Large intestine (tissue), 3 donors: ENCODE results near the gene EDIL3. TPM values are rescaled to one million over a fixed set of nuclear protein-coding genes. Genes with fewer than 3 reads are reported as not detected.

Experiments
- DNase-seq, 2 donors: peaks; one replicate each; pipeline versions ENCODE4 v3.0.0 to v3.0.0-alpha.2; 2013
- H3K27ac ChIP-seq: one replicate; pipeline ENCODE4 v1.5.1; 2013; ENCODE audit warnings: low read length
- H3K27me3 ChIP-seq: 2 replicates; pipeline ENCODE4 v1.6.1; 2013; ENCODE audit warnings: low read length; ENCODE audit not compliant: control insufficient read depth, insufficient read depth
- H3K36me3 ChIP-seq: 2 replicates; pipeline ENCODE4 v1.6.1; 2013; ENCODE audit warnings: low read length; ENCODE audit not compliant: control insufficient read depth, insufficient read depth
- H3K4me1 ChIP-seq: one replicate; pipeline ENCODE4 v1.6.1; 2013; ENCODE audit warnings: low read length; ENCODE audit not compliant: control insufficient read depth, insufficient read depth
- H3K4me3 ChIP-seq: one replicate; pipeline ENCODE4 v1.5.1; 2013; ENCODE audit warnings: low read length
- H3K9me3 ChIP-seq: one replicate; pipeline ENCODE4 v1.6.1; 2013; ENCODE audit warnings: mild to moderate bottlenecking, low read depth, low read length, moderate library complexity; ENCODE audit not compliant: control insufficient read depth
- WGBS: methylation state at CpG from one replicate; pipeline ENCODE4 v1.1.5; 2013; ENCODE audit warnings: low lambda C conversion rate; ENCODE audit not compliant: insufficient coverage; 5-methylcytosine and 5-hydroxymethylcytosine counted together
- polyA plus RNA-seq: library from polyadenylated mRNA; unstranded; fragments of 120-200 nt; gene quantifications from one replicate; pipeline ENCODE4 v1.2.1, GENCODE V29; 2013

The EDIL3 gene
- polyA plus RNA-seq, 1 donor: 31.2 TPM

- no peak overlapping the region for H3K27ac ChIP-seq
- no peaks in the 10 kb centered on the region for H3K9me3 ChIP-seq
- no peak for DNase-seq
- no peaks in the 10 kb centered on the region for H3K27me3 ChIP-seq
- no peaks in the 10 kb centered on the region for H3K4me1 ChIP-seq
- no peaks in the 10 kb centered on the region for H3K36me3 ChIP-seq
- H3K4me3 ChIP-seq: no peak overlapping the region
- WGBS: 100% methylated on average over 1 of the region's 1 CpG
Observed at GRCh38 chr5:83942155-83942554, 442.5 kb downstream of the EDIL3 start.

- no peaks in the 10 kb centered on the region for H3K9me3 ChIP-seq
- no peaks in the 10 kb centered on the region for H3K27me3 ChIP-seq
- no peaks in the 10 kb centered on the region for H3K36me3 ChIP-seq
- no CpG with 5 or more reads among the region's 1 CpG for WGBS
- no peak for DNase-seq
- no peak overlapping the region for H3K4me3 ChIP-seq
- no peak overlapping the region for H3K27ac ChIP-seq
- H3K4me1 ChIP-seq: no peaks in the 10 kb centered on the region
Observed at GRCh38 chr5:83937837-83938236, 446.8 kb downstream of the EDIL3 start.

GRCh38 chr5:83931969-83932368 is 452.7 kb downstream of the EDIL3 start:
- Histone ChIP-seq H3K9me3 (no peaks in the 10 kb centered on the region), H3K27ac (no peak overlapping the region), H3K27me3 (peaks cover 2% of the 10 kb centered on the region), H3K4me3 (no peak overlapping the region), H3K36me3 (no peaks in the 10 kb centered on the region), H3K4me1 (no peaks in the 10 kb centered on the region)
- no peak for DNase-seq

- no peaks in the 10 kb centered on the region for H3K36me3 ChIP-seq
- no peak overlapping the region for H3K27ac ChIP-seq
- H3K4me1 ChIP-seq: no peaks in the 10 kb centered on the region
- H3K4me3 ChIP-seq: no peak overlapping the region
- H3K9me3 ChIP-seq: no peaks in the 10 kb centered on the region
- DNase-seq: peak in 1 of 2 donors; percentile 26
- peaks cover 2% of the 10 kb centered on the region for H3K27me3 ChIP-seq
- WGBS: 21% methylated on average over 2 of the region's 4 CpGs
Observed at GRCh38 chr5:83927140-83927733, 457.4 kb downstream of the EDIL3 start.

- peak in 1 of 2 donors; percentile 33 for DNase-seq
- Histone ChIP-seq H3K36me3 (no peaks in the 10 kb centered on the region), H3K27me3 (peaks cover 2% of the 10 kb centered on the region), H3K4me1 (no peaks in the 10 kb centered on the region), H3K27ac (no peak overlapping the region), H3K9me3 (no peaks in the 10 kb centered on the region), H3K4me3 (no peak overlapping the region)
- no CpG with 5 or more reads among the region's 3 CpGs for WGBS
Observed at GRCh38 chr5:83925955-83926337, 458.7 kb downstream of the EDIL3 start.

GRCh38 chr5:83925321-83925954 is 459.2 kb downstream of the EDIL3 start:
- Histone ChIP-seq H3K4me1 (no peaks in the 10 kb centered on the region), H3K27ac (no peak overlapping the region), H3K9me3 (no peaks in the 10 kb centered on the region), H3K27me3 (peaks cover 2% of the 10 kb centered on the region), H3K36me3 (no peaks in the 10 kb centered on the region), H3K4me3 (no peak overlapping the region)
- no CpG with 5 or more reads among the region's 4 CpGs for WGBS
- no peak for DNase-seq

GRCh38 chr5:83924891-83925290 is 459.8 kb downstream of the EDIL3 start:
- Histone ChIP-seq H3K27me3 (peaks cover 1% of the 10 kb centered on the region), H3K4me3 (no peak overlapping the region), H3K4me1 (no peaks in the 10 kb centered on the region), H3K36me3 (no peaks in the 10 kb centered on the region), H3K27ac (no peak overlapping the region), H3K9me3 (no peaks in the 10 kb centered on the region)
- WGBS: 93% methylated on average over 3 of the region's 3 CpGs
- no peak for DNase-seq

- no peaks in the 10 kb centered on the region for H3K4me1 ChIP-seq
- no peak for DNase-seq
- no CpG with 5 or more reads among the region's 1 CpG for WGBS
- H3K9me3 ChIP-seq: no peaks in the 10 kb centered on the region
- H3K4me3 ChIP-seq: no peak overlapping the region
- no peak overlapping the region for H3K27ac ChIP-seq
- H3K36me3 ChIP-seq: no peaks in the 10 kb centered on the region
- no peaks in the 10 kb centered on the region for H3K27me3 ChIP-seq
Observed at GRCh38 chr5:83924171-83924570, 460.5 kb downstream of the EDIL3 start.

GRCh38 chr5:83922699-83923098 is 462.0 kb downstream of the EDIL3 start:
- no peaks in the 10 kb centered on the region for H3K27me3 ChIP-seq
- no peaks in the 10 kb centered on the region for H3K4me1 ChIP-seq
- WGBS: 83% methylated on average over 1 of the region's 4 CpGs
- no peak overlapping the region for H3K27ac ChIP-seq
- H3K4me3 ChIP-seq: no peak overlapping the region
- H3K9me3 ChIP-seq: no peaks in the 10 kb centered on the region
- DNase-seq: no peak
- H3K36me3 ChIP-seq: no peaks in the 10 kb centered on the region

GRCh38 chr5:83921666-83922193 is 462.9 kb downstream of the EDIL3 start:
- Histone ChIP-seq H3K9me3 (no peaks in the 10 kb centered on the region), H3K27ac (no peak overlapping the region), H3K4me1 (no peaks in the 10 kb centered on the region), H3K4me3 (no peak overlapping the region), H3K27me3 (no peaks in the 10 kb centered on the region), H3K36me3 (no peaks in the 10 kb centered on the region)
- 68% methylated on average over 3 of the region's 5 CpGs for WGBS
- no peak for DNase-seq
